Colonic mucosa (tissue), 4 donors: ENCODE measurements around the gene ZNF829. TPM values are rescaled to one million over a fixed set of nuclear protein-coding genes. Genes with fewer than 3 reads are reported as not detected.

Experiments
- DNase-seq: peaks from one replicate; pipeline ENCODE4 v3.0.0-alpha.2; 2020
- H3K27ac ChIP-seq: fragments of 200-600 bp; one replicate; pipeline ENCODE4 v1.8.0; 2021
- H3K27me3 ChIP-seq: fragments of 200-600 bp; one replicate; pipeline ENCODE4 v1.8.0; 2021
- H3K36me3 ChIP-seq: fragments of 200-600 bp; one replicate; pipeline ENCODE4 v1.8.0; 2021
- H3K4me1 ChIP-seq: fragments of 200-600 bp; one replicate; pipeline ENCODE4 v1.8.0; 2021; ENCODE audit warnings: mild to moderate bottlenecking
- H3K4me3 ChIP-seq: fragments of 200-600 bp; one replicate; pipeline ENCODE4 v1.8.0; 2021
- H3K9ac ChIP-seq, 2 donors: one replicate each; pipeline ENCODE4 v1.7.0; 2013; ENCODE audit warnings: control low read depth in 2 of 2, low read depth in 2 of 2, low read length in 2 of 2
- H3K9me3 ChIP-seq: fragments of 200-600 bp; one replicate; pipeline ENCODE4 v1.8.0; 2021
- intact Hi-C: fragments of 100-400 bp; cut with DNase I; formaldehyde crosslinking; loops from one replicate; pipeline ENCODE4 v1.14.1; 2022
- total RNA-seq, 2 donors: library from RNA; stranded (reverse); fragmentation: NEBNext Ultra II Directional in 1 of 2; extraction: Animal tissue kit (Norgen Biotek cat#: 25700) in 1 of 2; gene quantifications; one replicate each; pipeline ENCODE4 v1.2.1, GENCODE V29; 2021
- TF ChIP-seq, protein P1 (sequence below): fragments of 200-600 bp; IDR thresholded peaks from one replicate; pipeline ENCODE4 v1.8.0; 2022; ENCODE audit warnings: antibody characterized with exemption, mild to moderate bottlenecking
- donor health status: healthy.
- donor health status: DM: no; HTN: no; CAD: no.
- donor health status: DM: no; HTN: no; CAD: no.

ZNF829 gene
- 1 to 10 TPM; 1.1 to 1.8 TPM for total RNA-seq

DNA sequence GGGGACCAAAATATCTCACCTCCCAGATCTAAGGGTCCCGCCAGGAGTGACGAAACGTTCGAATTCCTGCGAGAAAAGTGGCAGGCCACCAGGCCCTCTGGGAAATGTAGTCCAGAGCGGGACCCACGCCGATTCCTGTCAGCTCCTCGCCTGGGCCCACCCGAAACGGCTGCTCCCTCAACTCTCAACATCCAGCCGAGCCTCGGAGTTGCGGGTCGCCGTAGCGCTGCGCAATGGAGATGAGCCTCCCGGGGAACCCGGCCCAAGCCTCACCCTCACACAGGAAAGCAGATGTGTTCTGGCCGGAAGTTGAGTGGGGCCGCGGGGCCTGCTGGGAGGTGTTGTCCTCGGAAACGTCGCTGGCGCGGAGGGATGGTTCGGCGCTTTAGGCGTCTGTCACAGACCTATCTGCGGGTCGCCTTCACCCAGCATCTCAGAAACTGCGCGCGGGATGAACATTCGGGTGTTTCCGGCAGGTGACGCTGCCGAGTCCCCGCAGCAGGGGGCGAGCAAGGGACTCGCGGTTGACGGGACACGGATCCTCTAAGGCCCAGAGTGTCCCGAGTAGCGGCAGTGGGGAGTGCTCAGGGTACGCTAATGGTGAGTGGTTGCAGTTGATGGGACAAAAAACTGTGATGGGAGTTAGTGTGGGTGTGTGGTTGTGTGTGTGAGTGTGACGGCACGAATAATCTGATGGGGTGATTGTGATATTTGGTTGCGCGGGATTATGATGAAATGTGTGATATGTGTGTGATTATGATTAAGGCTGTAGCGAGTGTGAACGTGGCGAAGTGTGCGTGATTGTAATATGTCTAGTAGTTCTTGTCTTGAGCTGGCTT, at the start of gene ZNF829, which contains the start of gene ZNF568:
ZNF829 (minus strand) TSS at position 300 of the 839 bp plus-strand sequence. CDS start 1,124 bp downstream, outside the sequence.
ZNF568 (plus strand) TSS at position 341 of the 839 bp plus-strand sequence. CDS start 6,439 bp downstream, outside the sequence.
- H3K4me3 ChIP-seq: peak within 1 kb of the TSS; percentile 84
- no peaks in the 10 kb centered on the region for H3K27me3 ChIP-seq
- no peaks in the 10 kb centered on the region for H3K9me3 ChIP-seq
- TF ChIP-seq, protein P1, sequence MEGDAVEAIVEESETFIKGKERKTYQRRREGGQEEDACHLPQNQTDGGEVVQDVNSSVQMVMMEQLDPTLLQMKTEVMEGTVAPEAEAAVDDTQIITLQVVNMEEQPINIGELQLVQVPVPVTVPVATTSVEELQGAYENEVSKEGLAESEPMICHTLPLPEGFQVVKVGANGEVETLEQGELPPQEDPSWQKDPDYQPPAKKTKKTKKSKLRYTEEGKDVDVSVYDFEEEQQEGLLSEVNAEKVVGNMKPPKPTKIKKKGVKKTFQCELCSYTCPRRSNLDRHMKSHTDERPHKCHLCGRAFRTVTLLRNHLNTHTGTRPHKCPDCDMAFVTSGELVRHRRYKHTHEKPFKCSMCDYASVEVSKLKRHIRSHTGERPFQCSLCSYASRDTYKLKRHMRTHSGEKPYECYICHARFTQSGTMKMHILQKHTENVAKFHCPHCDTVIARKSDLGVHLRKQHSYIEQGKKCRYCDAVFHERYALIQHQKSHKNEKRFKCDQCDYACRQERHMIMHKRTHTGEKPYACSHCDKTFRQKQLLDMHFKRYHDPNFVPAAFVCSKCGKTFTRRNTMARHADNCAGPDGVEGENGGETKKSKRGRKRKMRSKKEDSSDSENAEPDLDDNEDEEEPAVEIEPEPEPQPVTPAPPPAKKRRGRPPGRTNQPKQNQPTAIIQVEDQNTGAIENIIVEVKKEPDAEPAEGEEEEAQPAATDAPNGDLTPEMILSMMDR: peak; percentile 29
- H3K9ac ChIP-seq: peak within 1 kb of the TSS; percentile 61 to 73
- H3K36me3 ChIP-seq: no peaks in the 10 kb centered on the region
- peak within 1 kb of the TSS; percentile 81 for H3K27ac ChIP-seq
- peak; percentile 93 for DNase-seq
- no peaks in the 10 kb centered on the region for H3K4me1 ChIP-seq
- intact Hi-C loops: no loop called here

GRCh38 chr19:36963280-36963679, 47.2 kb upstream of the ZNF829 start:
- TF ChIP-seq, protein P1: no peak
- H3K27me3 ChIP-seq: no peaks in the 10 kb centered on the region
- no peaks in the 10 kb centered on the region for H3K9me3 ChIP-seq

DNA sequence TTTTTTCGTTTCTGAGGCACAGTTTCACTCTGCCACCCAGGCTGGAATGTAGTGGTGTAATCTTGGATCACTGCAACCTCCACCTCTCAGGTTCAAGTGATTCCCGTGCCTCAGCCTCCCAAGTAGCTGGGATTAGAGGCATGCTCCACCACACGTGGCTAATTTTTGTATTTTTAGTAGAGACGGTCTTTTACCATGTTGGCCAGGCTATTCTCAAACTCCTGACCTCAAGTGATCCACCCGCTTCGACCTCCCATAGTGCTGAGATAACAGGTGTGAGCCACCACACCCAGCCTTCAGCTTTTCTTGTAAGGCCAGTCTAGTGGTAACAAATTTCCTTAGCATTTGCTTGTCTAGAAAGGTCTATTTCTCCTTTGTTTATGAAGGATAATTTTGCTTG, 46.3 kb upstream of the ZNF829 start:
- intact Hi-C loops: no loop called here
- H3K9me3 ChIP-seq: no peaks in the 10 kb centered on the region
- H3K9ac ChIP-seq: no peak overlapping the region
- H3K36me3 ChIP-seq: no peaks in the 10 kb centered on the region
- no peak for DNase-seq
- no peak overlapping the region for H3K4me3 ChIP-seq
- no peaks in the 10 kb centered on the region for H3K4me1 ChIP-seq
- H3K27me3 ChIP-seq: no peaks in the 10 kb centered on the region
- H3K27ac ChIP-seq: no peak overlapping the region
- TF ChIP-seq, protein P1: no peak

More at GRCh38 chr19:36963280-36963679, 47.2 kb upstream of the ZNF829 start:
- Histone ChIP-seq H3K36me3 (no peaks in the 10 kb centered on the region), H3K4me3 (no peak overlapping the region), H3K9ac (no peak overlapping the region), H3K4me1 (no peaks in the 10 kb centered on the region), H3K27ac (no peak overlapping the region)
- intact Hi-C loops: no loop called here
- no peak for DNase-seq

DNA sequence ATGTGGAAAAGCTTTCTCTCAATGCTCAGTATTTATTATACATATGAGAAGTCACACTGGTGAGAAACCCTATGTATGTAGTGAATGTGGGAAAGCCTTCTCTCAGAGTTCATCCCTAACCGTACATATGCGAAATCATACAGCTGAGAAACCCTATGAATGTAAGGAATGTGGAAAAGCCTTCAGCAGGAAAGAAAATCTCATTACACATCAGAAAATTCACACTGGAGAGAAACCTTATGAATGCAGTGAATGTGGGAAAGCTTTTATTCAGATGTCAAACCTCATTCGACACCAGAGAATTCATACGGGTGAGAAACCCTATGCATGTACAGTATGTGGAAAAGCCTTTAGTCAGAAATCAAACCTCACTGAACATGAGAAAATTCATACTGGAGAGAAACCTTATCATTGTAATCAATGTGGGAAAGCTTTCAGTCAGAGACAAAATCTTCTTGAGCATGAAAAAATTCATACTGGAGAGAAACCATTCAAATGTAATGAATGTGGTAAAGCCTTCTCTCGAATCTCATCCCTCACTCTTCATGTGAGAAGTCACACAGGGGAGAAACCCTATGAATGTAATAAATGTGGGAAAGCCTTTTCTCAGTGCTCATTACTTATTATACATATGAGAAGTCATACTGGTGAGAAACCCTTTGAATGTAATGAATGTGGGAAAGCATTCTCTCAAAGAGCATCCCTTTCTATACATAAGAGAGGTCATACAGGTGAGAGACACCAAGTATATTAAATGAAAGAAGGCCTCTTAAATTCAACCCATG, 34.4 kb upstream of the ZNF829 start:
- intact Hi-C loops: no loop called here
- no peak overlapping the region for H3K27ac ChIP-seq
- no peak overlapping the region for H3K9ac ChIP-seq
- H3K27me3 ChIP-seq: no peaks in the 10 kb centered on the region
- H3K4me1 ChIP-seq: no peaks in the 10 kb centered on the region
- no peak for DNase-seq
- peaks cover 5% of the 10 kb centered on the region for H3K36me3 ChIP-seq
- no peak overlapping the region for H3K4me3 ChIP-seq
- TF ChIP-seq, protein P1: no peak
- peaks cover 13% of the 10 kb centered on the region for H3K9me3 ChIP-seq

- TF ChIP-seq, protein P1: no peak
Observed at GRCh38 chr19:36939153-36939552, 23.1 kb upstream of the ZNF829 start.

More at GRCh38 chr19:36939153-36939552, 23.1 kb upstream of the ZNF829 start:
- no peak overlapping the region for H3K27ac ChIP-seq
- H3K4me3 ChIP-seq: no peak overlapping the region
- DNase-seq: no peak
- H3K9me3 ChIP-seq: peaks cover 4% of the 10 kb centered on the region
- no peaks in the 10 kb centered on the region for H3K27me3 ChIP-seq
- H3K9ac ChIP-seq: no peak overlapping the region
- intact Hi-C loops: no loop called here
- H3K36me3 ChIP-seq: peaks cover 5% of the 10 kb centered on the region
- no peaks in the 10 kb centered on the region for H3K4me1 ChIP-seq
